H1 (cell line): ENCODE data around the gene ADCK1. TPM values are rescaled to one million over a fixed set of nuclear protein-coding genes. Genes with fewer than 3 reads are reported as not detected.

Experiments
- CTCF ChIA-PET: fragments of 300-600 bp; sonication (Branson Sonifier 250); formaldehyde crosslinking; loops from one replicate; lab custom pipeline; 2021; ENCODE audit not compliant: partially characterized antibody; lab: Charles Lee
- POLR2A ChIA-PET: fragments of 300-600 bp; sonication (Branson Sonifier 250); formaldehyde crosslinking; loops from one replicate; lab custom pipeline; 2021; ENCODE audit warnings: inconsistent platforms; ENCODE audit not compliant: partially characterized antibody; lab: Charles Lee
- DNase-seq, 2 experiments: peaks; one replicate each; pipeline versions ENCODE4 v3.0.0 to v3.0.0-alpha.2; 2010 to 2022; ENCODE audit warnings: low spot score in 2 of 2, low read depth in 1 of 2, mixed read lengths in 1 of 2
- FAIRE-seq: peaks from 2 replicates; lab custom pipeline; 2011; peaks lifted over from hg19 to GRCh38; lab: Jason Lieb, UNC
- H2AFZ ChIP-seq: 2 replicates; pipeline ENCODE4 v1.8.1; 2012; ENCODE audit warnings: low read length, inconsistent platforms
- H2AK5ac ChIP-seq: 2 replicates; pipeline ENCODE4 v1.6.1; 2013; ENCODE audit warnings: low read depth, low read length
- H2BK120ac ChIP-seq: replicated peaks from 2 replicates; pipeline ENCODE3; 2013; ENCODE audit warnings: low read depth, low read length, inconsistent platforms
- H2BK12ac ChIP-seq: 2 replicates; pipeline ENCODE4 v1.6.1; 2013; ENCODE audit warnings: low read depth, low read length
- H2BK15ac ChIP-seq: 2 replicates; pipeline ENCODE4 v1.6.1; 2013; ENCODE audit warnings: low read length
- H2BK20ac ChIP-seq: 2 replicates; pipeline ENCODE4 v1.6.1; 2013; ENCODE audit warnings: low read length
- H2BK5ac ChIP-seq: 2 replicates; pipeline ENCODE4 v1.6.1; 2013; ENCODE audit warnings: low read depth, low read length
- H3K14ac ChIP-seq: 2 replicates; pipeline ENCODE4 v1.6.1; 2013; ENCODE audit warnings: inconsistent platforms; ENCODE audit not compliant: insufficient read length
- H3K18ac ChIP-seq: 2 replicates; pipeline ENCODE4 v1.6.1; 2013; ENCODE audit warnings: low read length; ENCODE audit errors: extremely low read depth
- H3K23ac ChIP-seq: 2 replicates; pipeline ENCODE4 v1.6.1; 2013; ENCODE audit warnings: inconsistent platforms; ENCODE audit not compliant: insufficient read length
- H3K23me2 ChIP-seq: 2 replicates; pipeline ENCODE4 v1.6.1; 2013; ENCODE audit warnings: low read depth, low read length
- H3K27ac ChIP-seq: 2 replicates; pipeline ENCODE4 v1.6.1; 2011; ENCODE audit warnings: low read depth, low read length, inconsistent platforms
- H3K27me3 ChIP-seq, 4 experiments: replicated peaks in 1 of 4; 1 replicate in 1 of 4; 2 replicates in 3 of 4; pipeline versions ENCODE4 v1.6.1 to v1.8.1; 2011 to 2013; ENCODE audit warnings: low read length in 3 of 4, mild to moderate bottlenecking in 3 of 4, inconsistent platforms in 2 of 4, mixed read lengths in 2 of 4, moderate library complexity in 1 of 4; ENCODE audit not compliant: control insufficient read depth in 3 of 4, insufficient read depth in 3 of 4; ENCODE audit errors: extremely low read depth in 1 of 4
- H3K36me3 ChIP-seq, 4 experiments: 2 replicates each; pipeline versions ENCODE4 v1.6.1 to v1.8.1; 2011 to 2013; ENCODE audit warnings: mild to moderate bottlenecking in 4 of 4, low read length in 3 of 4, moderate library complexity in 2 of 4, control low read depth in 1 of 4, inconsistent platforms in 1 of 4; ENCODE audit not compliant: insufficient read depth in 4 of 4, control insufficient read depth in 2 of 4
- H3K4ac ChIP-seq: replicated peaks from 2 replicates; pipeline ENCODE3; 2013; ENCODE audit warnings: low read length, low read depth, mixed read lengths, inconsistent platforms; ENCODE audit not compliant: insufficient read length
- H3K4me1 ChIP-seq, 4 experiments: replicated peaks in 1 of 4; 1 replicate in 1 of 4; 2 replicates in 3 of 4; pipeline versions ENCODE4 v1.6.1 to v1.8.1; 2011 to 2013; ENCODE audit warnings: low read length in 3 of 4, inconsistent platforms in 2 of 4, mixed read lengths in 1 of 4; ENCODE audit not compliant: insufficient read depth in 4 of 4, control insufficient read depth in 3 of 4
- H3K4me2 ChIP-seq, 2 experiments: 2 replicates each; pipeline versions ENCODE4 v1.6.1 to v1.8.1; 2011 to 2013; ENCODE audit warnings: low read depth in 2 of 2, low read length in 2 of 2, control low read depth in 1 of 2, inconsistent platforms in 1 of 2, mild to moderate bottlenecking in 1 of 2; ENCODE audit not compliant: insufficient read depth in 1 of 2
- H3K4me3 ChIP-seq, 4 experiments: fragments of 200-600, 300-600 bp in 1 of 4; sonication (generic), shearing (Covaris generic), sonication (Bioruptor Twin) in 1 of 4; 2 replicates each; pipeline versions ENCODE4 v1.5.1 to v1.8.1; 2011 to 2016; ENCODE audit warnings: low read length in 4 of 4, low read depth in 3 of 4, control low read depth in 2 of 4, inconsistent platforms in 2 of 4, mild to moderate bottlenecking in 2 of 4, mixed read lengths in 1 of 4, moderate library complexity in 1 of 4; ENCODE audit not compliant: insufficient read depth in 2 of 4; ENCODE audit errors: extremely low read depth in 1 of 4
- H3K56ac ChIP-seq: replicated peaks from 2 replicates; pipeline ENCODE3; 2013; ENCODE audit warnings: low read depth, mild to moderate bottlenecking, mixed read lengths, low read length, inconsistent platforms; ENCODE audit not compliant: insufficient read length
- H3K79me1 ChIP-seq: 2 replicates; pipeline ENCODE4 v1.6.1; 2013; ENCODE audit warnings: low read depth, low read length, control low read depth
- H3K79me2 ChIP-seq, 2 experiments: 2 replicates each; pipeline versions ENCODE4 v1.6.1 to v1.8.1; 2012 to 2013; ENCODE audit warnings: low read length in 2 of 2, mild to moderate bottlenecking in 2 of 2, inconsistent platforms in 1 of 2; ENCODE audit not compliant: insufficient read depth in 2 of 2, control insufficient read depth in 1 of 2
- H3K9ac ChIP-seq, 4 experiments: replicated peaks in 1 of 4; 1 replicate in 1 of 4; 2 replicates in 3 of 4; pipeline versions ENCODE4 v1.6.1 to v1.8.1; 2011 to 2013; ENCODE audit warnings: low read depth in 3 of 4, low read length in 3 of 4, control low read depth in 2 of 4, mild to moderate bottlenecking in 2 of 4, moderate library complexity in 2 of 4, inconsistent platforms in 1 of 4; ENCODE audit errors: extremely low read depth in 1 of 4
- H3K9me3 ChIP-seq, 2 experiments: 2 replicates each; pipeline versions ENCODE4 v1.6.1 to v1.8.1; 2012 to 2013; ENCODE audit warnings: mild to moderate bottlenecking in 2 of 2, moderate library complexity in 2 of 2, control low read depth in 1 of 2, inconsistent platforms in 1 of 2, low read depth in 1 of 2, low read length in 1 of 2, mixed read lengths in 1 of 2; ENCODE audit not compliant: insufficient read depth in 2 of 2
- H4K20me1 ChIP-seq, 2 experiments: replicated peaks in 1 of 2; 2 replicates each; pipeline versions ENCODE3 to v1.8.1; 2011 to 2013; ENCODE audit warnings: inconsistent platforms in 2 of 2, low read length in 2 of 2, mild to moderate bottlenecking in 1 of 2; ENCODE audit not compliant: insufficient read depth in 2 of 2, control insufficient read depth in 1 of 2
- H4K5ac ChIP-seq: 2 replicates; pipeline ENCODE4 v1.6.1; 2013; ENCODE audit warnings: low read length, low read depth, mixed read lengths, inconsistent platforms; ENCODE audit not compliant: insufficient read length
- H4K8ac ChIP-seq: 2 replicates; pipeline ENCODE4 v1.8.0; 2013; ENCODE audit warnings: mild to moderate bottlenecking, moderate library complexity, low read length, inconsistent platforms; ENCODE audit not compliant: insufficient read depth; ENCODE audit errors: extremely low read depth
- H4K91ac ChIP-seq: replicated peaks from 2 replicates; pipeline ENCODE3; 2013; ENCODE audit warnings: low read length, mixed read lengths, inconsistent platforms; ENCODE audit not compliant: insufficient read length
- EP300 ChIP-seq, 2 experiments: IDR thresholded peaks; 1 replicate in 1 of 2; 2 replicates in 1 of 2; pipeline ENCODE4 v1.6.1; 2011 to 2012; ENCODE audit warnings: low read depth in 2 of 2, low read length in 2 of 2, mild to moderate bottlenecking in 2 of 2, borderline replicate concordance in 1 of 2, inconsistent platforms in 1 of 2, moderate library complexity in 1 of 2
- EZH2 ChIP-seq: fragments of 200-600 bp; sonication (generic); IDR thresholded peaks from 2 replicates; pipeline ENCODE4 v1.7.1; 2012; ENCODE audit warnings: low read depth, mild to moderate bottlenecking, moderate library complexity, low read length, inconsistent platforms; ENCODE audit not compliant: severe bottlenecking
- GTF2F1 ChIP-seq: IDR thresholded peaks from 2 replicates; pipeline ENCODE4 v1.6.1; 2012; ENCODE audit warnings: low read depth, low read length, improper control_type of control experiment, borderline replicate concordance
- KDM5A ChIP-seq: fragments of 200-600 bp; IDR thresholded peaks from 2 replicates; pipeline ENCODE4 v1.7.1; 2012; ENCODE audit warnings: mild to moderate bottlenecking, low read length, inconsistent platforms, mixed read lengths
- MAFK ChIP-seq: IDR thresholded peaks from 2 replicates; pipeline ENCODE4 v1.6.1; 2012; ENCODE audit warnings: low read depth, mild to moderate bottlenecking, improper control_type of control experiment, low read length
- POU5F1 ChIP-seq: IDR thresholded peaks from 2 replicates; pipeline ENCODE4 v1.6.1; 2011; ENCODE audit warnings: low read depth, mild to moderate bottlenecking, low read length, moderate library complexity
- SIRT6 ChIP-seq: IDR thresholded peaks from one replicate; pipeline ENCODE4 v1.7.1; 2012; ENCODE audit warnings: low read length, inconsistent platforms
- SP4 ChIP-seq: IDR thresholded peaks from 2 replicates; pipeline ENCODE4 v1.6.1; 2012; ENCODE audit warnings: low read length, inconsistent platforms
- TBP ChIP-seq: IDR thresholded peaks from 2 replicates; pipeline ENCODE4 v1.6.1; 2011; ENCODE audit warnings: low read depth, low read length, improper control_type of control experiment
- WGBS, 2 experiments: shearing (Covaris generic) in 1 of 2; methylation state at CpG; one replicate each; pipeline versions ENCODE4 v1.1.6 to v1.1.7; 2013 to 2015; ENCODE audit warnings: low lambda C conversion rate in 2 of 2, mixed read lengths in 2 of 2, inconsistent platforms in 1 of 2, low coverage in 1 of 2, missing lambda C conversion rate in 1 of 2; ENCODE audit not compliant: insufficient replicate concordance in 2 of 2, insufficient coverage in 1 of 2, insufficient read length in 1 of 2; ENCODE audit errors: extremely low coverage in 1 of 2, missing lambda C conversion rate in 1 of 2; 5-methylcytosine and 5-hydroxymethylcytosine counted together
- polyA plus RNA-seq, 7 experiments: library from polyadenylated mRNA; depleted of rRNA in 3 of 7; stranded (reverse) in 5 of 7; unstranded in 2 of 7; fragments of >200 nt in 5 of 7; fragments of 200-250 nt in 2 of 7; gene quantifications; 1 replicate in 5 of 7; 2 replicates in 1 of 7; 4 replicates in 1 of 7; pipeline versions ENCODE4 v1.2.1 to v1.2.3, GENCODE V29; 2011 to 2013; ENCODE audit warnings: missing spikeins in 2 of 7, mixed read lengths in 2 of 7
- total RNA-seq: library from RNA; stranded (reverse); fragmentation: NEBNext Ultra II Directional; extraction: Animal tissue kit (Norgen Biotek cat#: 25700); gene quantifications from 2 replicates; pipeline ENCODE4 v1.2.1, GENCODE V29; 2021
- TF ChIP-seq, protein P1 (sequence below): IDR thresholded peaks from 2 replicates; pipeline ENCODE4 v1.6.1; 2011; ENCODE audit warnings: low read length, improper control_type of control experiment
- TF ChIP-seq, protein P2 (sequence below): IDR thresholded peaks from 2 replicates; pipeline ENCODE4 v1.6.1; 2012; ENCODE audit warnings: inconsistent platforms

The ADCK1 gene
- total and polyA plus RNA-seq, 2 of the 8 experiments (the other 6 are each of a cell fraction or from before 2014, with no cell fraction given): 11.0 to 16.8 TPM

- Histone ChIP-seq H2BK12ac (no peak overlapping the region), H3K23ac (no peak overlapping the region), H2BK20ac (no peak overlapping the region), H3K27me3 (no peaks in the 10 kb centered on the region), H3K9me3 (no peaks in the 10 kb centered on the region), H3K56ac (no peak overlapping the region), H3K14ac (no peak overlapping the region), H3K18ac (no peak overlapping the region), H3K4me2 (0 out of 4 replicates have a peak overlapping the region, but pooled peaks of 1 of the 2 experiments have one; percentile 25), H4K8ac (no peak overlapping the region), H3K9ac (no peak overlapping the region), H3K79me1 (no peaks in the 10 kb centered on the region), H3K4ac (no peak overlapping the region), H3K27ac (no peak overlapping the region; the same call in 1 of the 2 replicates), H4K91ac (no peak overlapping the region), H2BK120ac (no peak overlapping the region), H3K79me2 (no peaks in the 10 kb centered on the region), H2BK15ac (no peak overlapping the region; the same call in 1 of the 2 replicates), H2BK5ac (no peak overlapping the region), H3K4me3 (no peak overlapping the region; a peak in 1 of 8 replicates), H4K5ac (no peak overlapping the region), H4K20me1 (no peaks in the 10 kb centered on the region), H2AFZ (no peak overlapping the region), H3K4me1 (peaks cover 0 to 6% (median 1%) of the 10 kb centered on the region in 4 experiments; a peak in 2 of 7 replicates), H3K36me3 (no peaks in the 10 kb centered on the region), H3K23me2 (no peaks in the 10 kb centered on the region), H2AK5ac (no peak overlapping the region)
- WGBS, 2 experiments: 62% methylated on average over 9 of the region's 10 CpGs; no CpG with 5 or more reads in 1 of the 2 experiments
- ChIA-PET POLR2A (no interaction called here), CTCF (interaction anchor here (0.8 to 2.0 kb wide), 8 partner anchors 10 to 68 kb away, joined by 3 to 8 read pairs (median 3); no protein-coding TSS in a partner anchor)
- DNase-seq: no peak
- FAIRE-seq: no peak
- TF ChIP-seq MAFK (no peak), SIRT6 (no peak), EP300 (IDR thresholded peaks at IDR 0.05; ENCODE audit: borderline replicate concordance in 1 of 2, low read depth in 2 of 2, low read length in 2 of 2) (no peak), TBP (no peak), POU5F1 (no peak), SP4 (no peak), EZH2 (no peak), KDM5A (no peak), GTF2F1 (no peak)
- TF ChIP-seq, protein P1, sequence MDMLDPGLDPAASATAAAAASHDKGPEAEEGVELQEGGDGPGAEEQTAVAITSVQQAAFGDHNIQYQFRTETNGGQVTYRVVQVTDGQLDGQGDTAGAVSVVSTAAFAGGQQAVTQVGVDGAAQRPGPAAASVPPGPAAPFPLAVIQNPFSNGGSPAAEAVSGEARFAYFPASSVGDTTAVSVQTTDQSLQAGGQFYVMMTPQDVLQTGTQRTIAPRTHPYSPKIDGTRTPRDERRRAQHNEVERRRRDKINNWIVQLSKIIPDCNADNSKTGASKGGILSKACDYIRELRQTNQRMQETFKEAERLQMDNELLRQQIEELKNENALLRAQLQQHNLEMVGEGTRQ: no peak
- TF ChIP-seq, protein P2, sequence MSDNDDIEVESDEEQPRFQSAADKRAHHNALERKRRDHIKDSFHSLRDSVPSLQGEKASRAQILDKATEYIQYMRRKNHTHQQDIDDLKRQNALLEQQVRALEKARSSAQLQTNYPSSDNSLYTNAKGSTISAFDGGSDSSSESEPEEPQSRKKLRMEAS: no peak
Observed at GRCh38 chr14:77912754-77913556, 113.0 kb downstream of the ADCK1 start.
